A172 (cell line): ENCODE measurements around the gene GABRG3. TPM values are rescaled to one million over a fixed set of nuclear protein-coding genes. Genes with fewer than 3 reads are reported as not detected.

Experiments
- DNase-seq: peaks from one replicate; pipeline ENCODE4 v3.0.0-alpha.2; 2015; ENCODE audit warnings: low spot score
- total RNA-seq: library from RNA; depleted of rRNA; stranded (reverse); fragments of >200 nt; shearing (Covaris generic); gene quantifications from 2 replicates; pipeline ENCODE4 v1.2.3, GENCODE V29; 2014

GABRG3 gene
- total RNA-seq, 1 experiment from 2014 or later, result not detected

DNA sequence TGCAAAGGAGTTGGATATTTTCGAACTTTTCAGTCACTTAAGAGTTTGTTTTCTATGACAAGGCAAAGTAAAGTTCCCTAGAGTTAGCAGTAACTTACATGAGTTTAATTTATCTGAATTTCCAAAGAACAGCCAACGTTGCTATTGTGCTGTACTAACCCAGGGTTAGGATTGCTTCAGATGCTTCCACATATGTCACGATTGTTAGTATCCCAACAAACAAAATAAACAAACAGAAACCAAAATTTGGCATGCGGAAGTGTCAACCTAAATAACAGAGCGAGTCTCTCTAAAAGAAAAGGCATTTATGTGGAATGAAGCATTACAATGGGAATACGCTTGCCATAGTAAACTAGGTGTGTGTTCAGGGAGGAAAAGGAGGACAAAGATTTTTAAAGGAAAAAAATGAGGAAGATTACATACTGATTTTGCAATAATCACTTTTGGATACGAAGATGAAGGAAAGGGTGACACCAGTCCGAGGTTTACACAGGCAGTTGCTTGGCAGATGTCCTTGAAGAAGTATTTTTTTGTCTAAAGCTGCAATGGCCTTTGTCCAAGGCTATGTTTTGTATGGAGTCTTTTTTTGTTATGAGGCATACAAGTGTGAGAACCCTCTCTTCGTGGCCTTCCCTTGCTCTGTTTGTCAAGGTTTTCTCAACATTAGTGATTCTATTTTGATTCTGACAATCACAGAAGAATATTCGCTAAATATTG, 267.9 kb downstream of the GABRG3 start:
- DNase-seq, result no peak

DNA sequence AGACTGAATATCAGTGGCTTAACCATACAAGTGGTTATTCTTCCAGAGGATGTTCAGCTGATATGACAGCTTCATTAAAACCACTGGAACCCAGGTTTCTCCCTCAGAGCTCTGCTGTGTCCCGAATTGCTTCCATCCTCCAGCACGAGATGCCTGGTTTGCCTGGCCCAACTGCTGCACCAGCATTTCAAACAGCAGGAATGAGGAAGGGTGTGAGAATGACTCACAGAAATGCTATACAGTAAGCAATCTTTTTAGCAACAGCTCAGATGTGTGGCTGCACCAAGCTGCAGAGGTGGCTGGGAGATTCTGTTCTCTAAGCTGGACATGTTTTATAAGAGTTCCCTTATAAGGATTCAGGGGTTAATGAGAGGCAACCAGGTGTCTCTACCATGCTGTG, 271.0 kb downstream of the GABRG3 start:
- DNase-seq, result no peak

DNA sequence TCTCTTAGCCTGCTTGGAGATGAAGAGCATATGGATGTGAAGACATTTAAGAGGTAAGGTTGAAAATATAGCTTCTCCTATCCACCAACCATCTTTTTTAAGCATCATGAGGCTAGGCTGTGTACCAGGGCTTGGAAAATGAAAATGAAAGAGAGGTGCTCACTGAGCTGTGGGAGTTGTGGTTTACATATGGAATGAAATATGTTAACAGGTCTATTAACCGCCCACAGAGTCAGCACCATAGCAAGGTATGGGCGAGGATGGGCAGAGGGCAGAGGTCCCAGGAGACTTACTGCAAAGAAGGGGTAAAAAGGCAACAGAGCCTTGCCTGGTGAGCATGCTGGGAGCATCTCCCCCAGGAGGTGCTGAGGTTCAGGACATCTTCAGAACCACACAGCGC, 273.1 kb downstream of the GABRG3 start:
- no peak for DNase-seq

DNA sequence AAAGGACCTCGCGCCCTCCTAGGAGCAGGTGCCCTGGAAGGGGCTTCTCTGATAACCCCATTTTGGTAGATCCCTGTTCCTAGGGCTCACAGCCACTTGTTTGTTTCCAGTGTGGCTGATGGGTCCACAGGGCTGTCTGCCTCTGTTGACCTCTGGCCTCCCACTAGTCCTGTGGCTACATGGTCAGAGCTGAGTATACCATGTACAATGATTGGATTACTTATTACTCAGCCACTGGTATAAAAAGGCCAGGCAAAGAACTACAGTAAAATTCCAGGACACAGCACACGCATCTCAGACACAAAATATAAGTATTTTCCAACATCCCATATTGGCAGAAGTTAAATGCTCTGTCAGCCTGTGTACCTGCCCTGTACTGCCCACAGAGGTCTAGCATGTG, 277.3 kb downstream of the GABRG3 start:
- no peak for DNase-seq

DNA sequence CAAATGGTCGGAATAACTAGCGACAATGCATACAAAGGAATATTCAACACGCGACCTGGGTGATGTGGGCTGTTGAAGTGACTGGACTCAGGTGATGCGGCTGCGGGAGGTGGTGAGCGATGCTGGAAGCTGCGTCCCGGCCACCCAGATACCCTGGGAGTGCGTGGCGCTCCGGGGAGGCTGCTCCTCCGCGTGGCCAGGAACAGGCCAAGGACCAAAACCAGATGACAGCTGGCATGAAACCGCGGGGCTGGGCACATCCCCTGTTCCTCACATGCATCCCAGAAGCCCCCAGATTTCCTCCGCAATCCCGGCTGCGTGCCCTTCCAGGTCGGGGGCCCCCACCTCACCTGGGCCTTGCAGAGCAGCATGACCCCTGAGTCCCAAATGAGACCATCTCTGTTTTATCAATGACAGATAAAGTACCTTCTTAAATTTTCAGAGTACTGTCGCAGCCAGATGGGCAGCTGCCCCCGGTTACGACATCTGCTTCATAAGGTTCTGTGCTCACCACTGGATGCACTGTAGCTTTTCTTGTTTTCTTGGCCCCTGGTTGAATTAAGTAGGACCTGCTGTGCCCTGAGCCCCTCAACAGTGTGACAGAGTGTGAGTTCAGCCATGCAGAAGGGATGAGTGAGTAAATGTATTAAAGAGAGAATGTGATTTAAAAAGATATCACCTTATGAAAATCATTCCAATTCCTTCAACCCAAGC, 278.2 kb downstream of the GABRG3 start:
- no peak for DNase-seq

DNA sequence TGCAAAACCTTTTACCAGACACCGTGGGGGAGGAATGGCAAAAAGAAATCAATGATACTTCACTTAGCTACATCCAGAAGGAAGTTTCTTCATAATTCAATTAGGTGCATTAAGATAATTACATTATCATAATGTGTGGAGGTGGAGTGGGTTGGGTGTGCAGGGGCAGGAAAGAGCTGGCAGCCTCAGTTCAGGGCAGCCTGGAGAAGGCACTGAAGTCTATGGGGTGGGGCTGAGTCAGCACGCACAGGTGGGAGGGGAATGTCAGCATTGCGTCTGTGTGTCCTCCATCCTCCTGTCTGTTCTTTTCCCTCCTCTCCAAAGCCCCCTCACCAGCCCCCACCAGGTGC, 278.8 kb downstream of the GABRG3 start:
- no peak for DNase-seq

DNA sequence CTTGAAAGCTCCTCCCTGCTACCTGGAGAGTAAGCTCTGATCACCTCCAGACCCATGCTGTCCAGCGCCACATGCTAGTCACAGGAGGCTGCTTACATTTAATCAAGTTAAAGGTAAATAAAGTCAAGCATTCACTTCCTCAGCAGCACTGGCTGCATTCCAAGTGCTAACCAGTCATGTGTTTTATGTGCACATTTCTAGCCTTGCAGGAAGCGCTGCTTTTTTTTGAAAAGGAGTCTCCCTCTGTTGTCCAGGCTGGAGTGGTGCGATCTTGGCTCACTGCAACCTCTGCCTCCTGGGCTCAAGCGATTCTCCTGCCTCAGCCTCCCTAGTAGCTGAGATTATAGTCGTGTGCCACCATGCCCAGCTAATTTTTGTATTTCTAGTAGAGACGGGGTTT, 279.2 kb downstream of the GABRG3 start:
- no peak for DNase-seq

DNA sequence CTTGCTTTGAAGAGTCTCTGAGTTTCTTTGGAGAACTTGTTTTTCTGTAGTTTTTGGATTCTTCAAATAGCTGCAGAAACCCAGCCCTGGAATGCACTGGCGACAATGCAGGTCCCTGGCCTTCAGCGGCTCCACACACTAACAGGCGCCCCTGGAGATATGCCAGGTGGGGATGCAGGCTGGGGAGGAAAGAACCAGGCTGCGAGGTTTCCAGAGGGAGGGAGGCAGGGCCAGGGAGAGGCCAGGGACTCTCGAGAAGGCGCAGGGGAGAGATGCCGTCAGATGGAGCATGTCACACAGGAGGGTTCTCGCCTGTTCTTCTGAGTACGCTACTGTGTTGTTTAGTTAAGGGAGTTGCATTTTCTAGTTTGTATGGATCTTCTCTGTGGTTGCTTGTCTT, 283.1 kb downstream of the GABRG3 start:
- DNase-seq, result no peak

DNA sequence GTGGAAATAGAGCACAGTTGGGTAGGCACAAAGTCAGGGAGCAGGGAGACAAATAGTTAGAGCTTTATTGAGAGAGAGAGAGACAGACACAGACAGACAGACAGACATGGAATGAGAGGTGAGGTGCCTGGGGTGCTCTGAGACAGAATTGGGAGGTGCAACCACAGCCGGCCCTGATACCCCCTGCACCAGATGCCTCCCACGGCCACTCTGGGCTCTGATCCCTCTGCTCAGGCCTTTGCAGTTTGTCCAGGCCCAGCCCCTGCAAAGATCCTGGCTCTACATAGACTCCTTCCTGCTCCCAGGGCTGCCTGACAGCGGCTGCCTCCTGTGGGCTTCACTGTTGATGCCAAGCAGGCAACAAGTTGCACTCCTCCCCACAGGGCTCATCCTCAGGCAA, 283.8 kb downstream of the GABRG3 start:
- DNase-seq, result no peak

DNA sequence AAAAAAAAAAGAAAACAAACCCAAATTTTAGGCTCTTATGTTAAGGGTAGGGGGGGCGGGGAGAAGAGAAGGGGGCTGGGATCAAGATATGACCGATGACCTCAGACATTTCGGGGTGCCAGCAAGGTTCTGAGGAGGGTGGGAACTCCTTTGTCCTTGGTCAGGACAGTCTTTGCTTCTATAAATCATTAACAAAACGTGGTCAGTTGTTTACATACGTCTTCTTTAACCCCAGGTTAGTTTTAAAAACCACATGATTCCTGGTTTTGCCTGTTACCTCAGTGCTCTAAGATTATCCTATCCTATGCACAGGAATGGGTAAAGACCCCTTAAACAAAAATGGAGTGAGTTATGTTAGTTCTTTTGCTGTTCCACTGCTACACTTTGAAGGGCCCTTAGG, 285.5 kb downstream of the GABRG3 start:
- DNase-seq, result no peak

DNA sequence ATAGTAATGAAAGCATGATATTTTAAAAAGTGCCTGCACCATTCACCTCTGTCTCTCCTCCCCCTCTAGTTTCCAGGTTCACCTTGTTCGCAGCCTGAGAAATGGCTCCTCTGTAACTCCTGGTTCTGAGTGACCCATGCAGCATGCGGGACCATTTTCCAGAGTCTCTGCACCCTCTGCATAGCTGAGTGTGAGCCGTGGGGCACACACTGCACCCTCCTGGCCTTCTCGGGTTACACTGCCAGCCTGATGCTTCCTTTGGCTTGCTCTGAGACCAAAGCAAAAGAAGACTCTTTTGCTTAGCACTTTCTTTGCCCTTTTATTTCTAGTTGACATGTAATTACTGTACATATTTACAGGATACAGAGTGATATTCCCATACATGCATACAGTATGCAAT, 287.3 kb downstream of the GABRG3 start:
- no peak for DNase-seq

DNA sequence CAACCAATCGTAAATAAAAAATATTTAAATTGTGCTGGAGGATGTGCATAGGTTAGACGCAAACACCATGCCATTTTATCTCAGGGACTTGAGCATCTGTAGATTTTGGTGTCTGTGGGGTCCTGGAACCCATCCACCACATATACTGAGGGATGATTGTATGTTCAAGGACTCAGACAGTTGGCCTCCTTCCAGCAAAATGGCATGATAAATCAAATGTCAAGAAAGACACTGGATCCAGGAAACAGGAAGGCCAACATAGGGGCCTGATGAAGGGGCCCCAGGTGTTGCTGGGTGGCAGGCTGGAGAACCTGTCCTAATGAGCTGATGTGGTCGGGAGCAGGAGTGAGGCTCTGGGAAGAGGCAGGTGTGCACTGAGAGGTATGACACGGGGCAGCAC, 289.5 kb downstream of the GABRG3 start:
- DNase-seq, result no peak

DNA sequence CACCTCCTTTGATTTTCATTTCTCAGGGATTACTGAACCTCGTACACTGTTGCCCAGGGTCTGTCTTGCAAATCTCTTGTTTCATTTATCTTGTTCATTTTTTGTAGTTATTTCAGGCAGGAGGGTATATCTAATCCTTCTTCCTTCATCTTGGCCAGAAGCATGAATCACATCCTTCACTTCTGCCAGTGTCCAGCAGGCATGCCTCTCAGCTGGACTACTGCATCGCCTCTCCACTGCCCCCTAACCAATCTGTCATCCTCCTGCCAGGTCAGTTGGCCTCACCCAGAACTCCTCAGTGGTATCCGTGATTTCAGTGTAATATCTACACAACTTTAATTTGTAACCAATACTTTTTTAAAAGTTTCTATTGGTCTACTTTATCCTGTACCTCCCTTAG, 297.9 kb downstream of the GABRG3 start:
- no peak for DNase-seq

DNA sequence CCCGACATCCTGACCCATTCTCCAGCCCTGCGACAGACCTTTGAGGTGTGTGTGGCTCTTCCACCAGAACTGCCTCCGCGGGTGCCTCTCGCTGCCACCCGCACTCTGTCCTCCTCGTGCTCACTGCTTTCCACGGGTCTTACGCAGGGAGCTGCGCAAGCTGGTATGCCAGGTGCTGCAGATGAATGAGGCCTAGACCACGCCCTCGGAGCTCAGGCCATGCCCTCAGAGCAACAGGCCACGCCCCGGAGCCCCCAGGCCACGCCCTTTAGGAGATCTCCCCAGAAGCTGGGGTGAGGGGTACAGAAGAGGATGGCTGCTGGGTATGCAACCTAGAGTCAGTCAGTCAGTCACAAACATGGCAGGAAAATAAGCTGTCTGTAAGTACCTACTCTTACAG, 300.3 kb downstream of the GABRG3 start:
- DNase-seq, result no peak

DNA sequence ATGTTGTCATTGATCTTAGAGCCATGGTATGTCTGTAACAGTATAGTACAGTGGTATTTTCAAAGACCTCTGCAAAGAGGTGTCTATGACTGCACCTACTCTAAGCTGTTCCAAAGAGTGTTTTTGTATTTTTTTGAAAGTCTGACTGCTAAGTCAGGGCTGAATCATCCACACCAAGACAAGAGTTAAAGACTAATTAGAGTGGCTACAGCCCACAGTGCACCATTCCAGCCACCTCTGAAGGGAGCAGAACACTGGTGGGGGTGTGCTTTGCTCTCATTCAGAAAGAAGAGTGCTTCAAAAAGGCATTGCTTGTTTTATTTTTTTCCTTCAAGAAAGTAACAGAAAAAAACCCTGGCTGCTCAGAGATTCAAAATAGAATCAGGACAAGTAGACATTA, 301.4 kb downstream of the GABRG3 start:
- DNase-seq, result no peak

DNA sequence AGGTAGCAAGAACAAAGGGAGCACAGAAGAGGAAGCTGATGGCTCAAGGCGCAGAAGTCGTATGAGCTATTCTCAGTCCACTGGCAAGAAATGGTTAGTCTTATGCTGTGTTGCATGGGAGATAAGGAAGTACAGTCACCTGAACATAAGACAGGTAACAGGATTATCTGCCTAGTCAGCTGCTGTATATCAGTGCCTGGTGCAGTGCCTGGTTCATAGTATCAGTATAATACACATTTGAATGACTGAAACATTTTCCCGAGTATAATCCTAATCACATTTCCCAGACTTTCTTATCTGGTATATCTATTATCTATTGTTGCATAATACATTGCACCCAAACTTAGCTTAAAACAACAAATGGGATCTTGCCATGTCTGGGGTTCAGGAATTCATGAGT, 302.5 kb downstream of the GABRG3 start:
- DNase-seq, result no peak

DNA sequence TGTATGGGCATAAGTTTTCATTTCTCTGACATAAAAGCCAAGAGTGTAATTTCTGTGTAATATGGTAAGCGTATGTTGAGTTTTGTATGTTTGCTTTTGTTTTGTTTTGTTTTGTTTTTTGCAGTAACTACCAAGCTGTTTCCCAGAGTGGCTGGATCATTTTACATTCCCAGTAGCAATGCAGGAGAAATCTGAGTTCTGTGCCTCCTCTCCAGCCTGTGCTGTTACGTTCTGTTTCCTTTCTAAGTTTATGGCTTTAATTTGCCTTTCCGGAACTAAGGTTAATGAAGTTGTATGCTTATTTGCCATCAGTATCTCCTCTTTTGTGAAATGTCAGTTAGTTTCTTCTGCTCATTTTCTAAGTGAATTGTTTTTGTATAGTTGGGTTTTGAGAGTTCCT, 307.8 kb downstream of the GABRG3 start:
- DNase-seq, result no peak

DNA sequence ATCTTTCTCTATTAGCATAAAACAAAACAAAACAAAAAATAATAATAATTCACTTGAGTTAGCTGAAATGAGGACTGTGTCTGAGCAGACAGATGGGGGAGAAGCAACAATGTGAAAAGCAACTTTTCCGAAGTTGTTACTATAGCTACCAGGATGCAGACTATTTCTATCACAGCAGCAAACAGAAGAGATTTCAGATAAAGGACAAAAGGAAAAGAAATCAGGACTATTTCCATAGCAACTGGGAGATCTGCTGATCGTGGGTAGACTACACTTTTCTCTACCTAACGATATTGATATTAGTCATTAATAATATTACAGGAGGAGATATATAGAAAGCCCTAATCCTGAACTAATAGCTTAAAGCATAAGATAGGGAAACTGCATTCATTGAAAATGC, 321.7 kb downstream of the GABRG3 start:
- DNase-seq, result no peak

DNA sequence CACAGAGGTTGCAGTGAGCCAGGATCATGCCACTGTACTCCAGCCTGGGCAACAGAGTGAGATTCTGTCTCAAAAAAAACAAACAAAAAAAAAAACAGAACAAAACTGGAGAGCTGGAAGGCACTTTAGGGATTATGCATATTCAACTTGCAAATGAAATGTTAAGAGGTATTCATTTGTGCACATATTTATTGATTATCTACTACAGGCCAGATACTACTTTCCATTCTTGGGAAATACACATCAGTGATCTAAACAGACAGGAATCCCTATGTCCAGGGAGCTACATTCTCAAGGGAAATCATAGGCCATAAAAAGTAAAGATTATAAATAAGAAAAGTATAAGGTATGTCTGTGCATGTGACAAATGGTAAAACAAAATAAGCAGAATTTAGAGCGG, 322.6 kb downstream of the GABRG3 start:
- DNase-seq, result no peak

DNA sequence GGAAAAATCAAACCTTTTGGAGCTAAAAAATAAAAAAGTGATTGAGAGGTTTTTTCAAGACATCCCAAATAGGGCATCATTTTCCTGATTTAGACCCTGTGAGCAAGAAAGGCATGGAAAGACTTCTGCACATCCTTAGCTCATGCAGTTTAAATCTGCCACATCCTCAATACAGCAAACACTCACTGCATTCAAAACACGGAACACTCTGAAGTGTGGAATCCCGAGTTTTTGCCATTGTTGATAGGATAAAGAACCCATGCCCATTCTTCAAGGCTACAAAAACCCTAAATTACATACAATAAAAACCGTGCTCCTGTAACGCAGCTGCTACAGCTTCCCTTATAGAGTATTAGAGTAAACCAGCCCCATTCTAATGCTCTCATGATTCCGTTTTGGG, 346.8 kb downstream of the GABRG3 start:
- no peak for DNase-seq

DNA sequence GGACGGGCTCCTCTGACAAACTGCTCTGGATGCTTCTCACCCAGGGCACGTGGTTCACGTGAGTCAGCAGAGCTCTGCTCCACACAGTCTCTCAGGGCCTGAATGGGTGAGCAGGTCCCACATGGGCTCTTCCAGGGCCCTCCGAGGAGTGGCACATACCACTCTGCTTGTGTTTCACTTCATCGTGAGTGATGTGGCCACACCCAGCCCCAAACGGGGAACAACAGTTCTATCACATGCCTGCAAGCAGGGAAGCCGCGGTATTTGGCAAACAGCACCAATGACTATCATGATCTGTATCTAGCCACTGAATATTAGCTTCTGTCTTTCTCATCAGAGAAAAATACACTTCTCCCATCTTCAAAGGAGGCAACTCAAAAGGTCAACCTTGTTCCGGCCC, 352.8 kb downstream of the GABRG3 start:
- no peak for DNase-seq

DNA sequence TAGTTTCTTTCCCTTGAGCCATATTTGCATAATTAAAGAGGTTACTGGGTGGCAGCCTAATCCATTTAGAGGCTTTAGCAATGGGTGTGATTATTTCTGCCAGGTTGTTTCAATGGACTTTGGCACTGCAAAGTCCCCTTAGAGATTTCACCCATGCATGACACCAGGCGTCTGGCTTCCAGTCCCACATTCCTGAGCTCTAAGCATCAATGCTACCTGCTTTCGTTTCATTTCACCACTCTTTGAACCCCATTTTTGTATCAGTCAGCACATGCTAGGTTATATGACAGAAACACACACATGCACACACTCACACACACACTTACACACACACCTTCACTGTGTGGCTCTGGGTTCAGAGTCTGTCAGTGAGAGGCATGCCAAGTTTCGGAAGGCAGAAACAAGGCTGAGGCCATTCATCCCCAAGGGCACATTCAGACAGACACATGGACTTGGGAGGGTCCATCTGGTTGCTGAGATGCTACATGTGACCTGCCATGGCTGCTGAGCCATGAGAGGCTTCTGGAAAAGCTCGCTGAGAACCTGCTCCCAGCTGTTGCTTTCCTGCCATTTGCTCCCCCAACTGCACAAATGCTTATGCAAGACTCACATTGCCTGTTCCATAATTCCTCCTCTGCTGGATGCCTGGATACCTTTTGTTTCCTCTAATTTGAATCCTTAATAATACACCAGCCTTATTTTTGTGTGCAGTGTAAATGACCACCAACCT, 354.1 kb downstream of the GABRG3 start:
- no peak for DNase-seq

DNA sequence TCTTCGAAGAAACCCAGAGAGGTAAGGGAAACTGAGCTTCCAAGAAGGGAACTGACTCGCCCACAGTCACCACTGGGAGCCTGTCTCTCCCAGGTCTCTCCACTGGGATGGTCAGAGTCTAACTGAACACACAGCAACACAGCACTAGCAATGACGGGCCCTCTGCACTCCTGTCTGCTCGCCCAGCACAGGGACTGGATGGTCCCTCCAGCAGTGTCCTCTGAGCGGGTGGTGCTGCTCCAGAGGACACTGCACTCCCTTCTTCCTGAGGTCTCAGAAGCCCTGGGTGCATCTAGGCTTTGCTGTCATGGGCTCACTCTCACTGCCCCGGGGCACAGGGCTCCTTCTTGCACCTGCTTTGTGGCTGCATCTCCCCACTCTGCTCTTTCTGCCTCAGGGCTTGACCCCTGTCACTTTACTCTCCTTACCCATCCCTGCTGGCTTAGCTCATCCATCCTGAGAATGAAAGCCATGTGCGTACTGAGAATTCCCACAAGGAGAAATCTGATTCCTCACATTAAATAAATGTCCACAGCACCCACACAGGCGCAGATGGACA, 356.6 kb downstream of the GABRG3 start:
- no peak for DNase-seq
